ENCODE results near the gene RASGRP1.

GRCh38 chr15:38549222-38549621 lies 15.4 kb downstream of the RASGRP1 start:
- TF ChIP-seq POLR2A (IDR thresholded peaks at IDR 0.05) (no peak), CTCF (IDR thresholded peaks at IDR 0.05) (no peak)
